ENCODE data around the gene TMEM242.
A peak's percentile ranks its signal among the peaks of the same experiment; 100 is the strongest.

TMEM242 gene

GRCh38 chr6:157271911-157272310 lies 51.4 kb downstream of the TMEM242 start:
- no peak for DNase-seq (ENCODE audit: low read depth)
- no peak overlapping the region for H3K4me3 ChIP-seq (ENCODE audit: low read depth, low read length)
- TF ChIP-seq CTCF (conservative IDR thresholded peaks at IDR 0.05; ENCODE audit: low read depth, low read length), result no peak

GRCh38 chr6:157271441-157271840 lies 51.9 kb downstream of the TMEM242 start:
- no peak overlapping the region for H3K4me3 ChIP-seq (ENCODE audit: low read depth, low read length)
- TF ChIP-seq CTCF (conservative IDR thresholded peaks at IDR 0.05; ENCODE audit: low read depth, low read length), result no peak
- DNase-seq (ENCODE audit: low read depth), result no peak

GRCh38 chr6:157270916-157271315 lies 52.4 kb downstream of the TMEM242 start:
- H3K4me3 ChIP-seq (ENCODE audit: low read depth, low read length), result no peak overlapping the region
- DNase-seq (ENCODE audit: low read depth), result no peak
- TF ChIP-seq CTCF (conservative IDR thresholded peaks at IDR 0.05; ENCODE audit: low read depth, low read length), result no peak

- no peak for TF ChIP-seq CTCF (conservative IDR thresholded peaks at IDR 0.05; ENCODE audit: low read depth, low read length)
- DNase-seq (ENCODE audit: low read depth), result no peak
- H3K4me3 ChIP-seq (ENCODE audit: low read depth, low read length), result no peak overlapping the region
These were observed 53.0 kb downstream of the TMEM242 start for GRCh38 chr6:157270308-157270707.

DNA sequence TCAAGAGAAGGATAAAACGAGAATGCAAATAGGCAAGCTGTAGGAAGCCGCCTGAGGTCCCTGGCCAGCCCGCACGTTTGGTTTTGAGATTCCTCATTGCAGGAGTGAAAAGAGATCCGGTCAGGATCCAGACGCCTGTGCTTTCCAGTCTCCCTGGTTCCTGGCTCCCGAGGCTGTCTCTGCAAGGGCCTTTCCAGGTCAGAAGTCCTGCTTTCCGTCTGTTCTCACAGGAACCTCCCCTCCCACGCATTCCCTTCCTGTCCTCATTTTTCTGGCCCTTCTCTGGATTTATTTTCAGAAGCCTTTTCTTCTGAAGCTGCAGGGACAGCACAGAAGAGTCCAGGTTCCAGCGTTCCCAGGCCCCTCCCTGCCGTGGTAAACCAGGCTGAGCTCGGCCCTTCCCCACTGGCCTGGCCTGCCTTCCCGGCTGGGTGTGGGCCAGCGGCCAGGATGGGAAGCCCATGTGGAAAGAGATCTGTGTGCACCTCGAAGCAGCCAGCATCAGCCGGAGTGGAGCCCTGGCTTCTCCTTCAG lies 54.0 kb downstream of the TMEM242 start:
- TF ChIP-seq CTCF (conservative IDR thresholded peaks at IDR 0.05; ENCODE audit: low read depth, low read length), result no peak
- DNase-seq (ENCODE audit: low read depth), result peak; percentile 60
- peak overlapping the region; percentile 2 for H3K4me3 ChIP-seq (ENCODE audit: low read depth, low read length)

DNA sequence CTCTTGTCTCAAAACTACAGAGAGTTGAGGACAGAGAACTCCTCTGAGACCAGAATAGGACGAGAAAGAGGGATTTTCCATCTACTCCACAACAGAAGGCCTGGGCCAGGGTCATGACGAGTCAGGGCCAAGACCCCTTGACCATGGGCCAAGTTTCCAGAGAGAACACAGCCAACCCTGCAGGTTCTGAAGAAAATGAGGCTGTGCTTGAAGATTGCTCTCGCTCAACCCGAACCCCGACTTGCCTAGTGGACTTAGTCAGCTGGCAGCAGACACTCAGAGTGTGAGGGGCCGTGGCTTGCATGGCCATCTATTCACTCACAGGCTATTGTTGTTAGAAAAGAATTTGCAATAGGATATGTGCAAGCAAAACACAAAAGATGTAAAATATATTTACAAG lies 54.5 kb downstream of the TMEM242 start:
- peak; percentile 13 for DNase-seq (ENCODE audit: low read depth)
- no peak overlapping the region for H3K4me3 ChIP-seq (ENCODE audit: low read depth, low read length)
- no peak for TF ChIP-seq CTCF (conservative IDR thresholded peaks at IDR 0.05; ENCODE audit: low read depth, low read length)

GRCh38 chr6:157268396-157268795 lies 54.9 kb downstream of the TMEM242 start:
- no peak for TF ChIP-seq CTCF (conservative IDR thresholded peaks at IDR 0.05; ENCODE audit: low read depth, low read length)
- no peak overlapping the region for H3K4me3 ChIP-seq (ENCODE audit: low read depth, low read length)
- no peak for DNase-seq (ENCODE audit: low read depth)

Data from choroid plexus epithelial cell (primary cell).